ENCODE results near the gene SCARF2. TPM values are rescaled to one million over a fixed set of nuclear protein-coding genes. Genes with fewer than 3 reads are reported as not detected.

SCARF2 gene
- total and polyA plus RNA-seq, 2 of the 8 experiments (the other 6 are each of a cell fraction or from before 2014, with no cell fraction given), result 4.2 to 9.8 TPM

- Histone ChIP-seq H3K79me1 (ENCODE audit: low read depth, low read length) (no peaks in the 10 kb centered on the region), H3K4ac (replicated peaks; ENCODE audit: insufficient read length, low read depth, low read length) (no peak overlapping the region), H3K4me3 (ENCODE audit: extremely low read depth in 1 of 4, insufficient read depth in 2 of 4, low read depth in 3 of 4, low read length in 4 of 4) (no peak overlapping the region), H3K9ac (replicated peaks in 1 of 4; ENCODE audit: extremely low read depth in 1 of 4, low read depth in 3 of 4, low read length in 3 of 4) (no peak overlapping the region), H4K20me1 (replicated peaks in 1 of 2; ENCODE audit: control insufficient read depth in 1 of 2, insufficient read depth in 2 of 2, low read length in 2 of 2) (peaks cover 0 to 2% of the 10 kb centered on the region in 2 experiments), H3K56ac (replicated peaks; ENCODE audit: insufficient read length, low read depth, low read length) (no peak overlapping the region), H3K27ac (ENCODE audit: low read depth, low read length) (no peak overlapping the region), H3K4me1 (replicated peaks in 1 of 4; ENCODE audit: control insufficient read depth in 3 of 4, insufficient read depth in 4 of 4, low read length in 3 of 4) (peaks cover 0 to 2% (median under 1%) of the 10 kb centered on the region in 4 experiments; a peak in 2 of 7 replicates), H3K36me3 (ENCODE audit: control insufficient read depth in 2 of 4, insufficient read depth in 4 of 4, low read length in 3 of 4) (no peaks in the 10 kb centered on the region; a peak in 1 of 8 replicates), H3K18ac (ENCODE audit: extremely low read depth, low read length) (no peak overlapping the region), H3K79me2 (ENCODE audit: control insufficient read depth in 1 of 2, insufficient read depth in 2 of 2, low read length in 2 of 2) (no peaks in the 10 kb centered on the region), H4K91ac (replicated peaks; ENCODE audit: insufficient read length, low read length) (no peak overlapping the region), H2BK20ac (ENCODE audit: low read length) (no peak overlapping the region), H2BK5ac (ENCODE audit: low read depth, low read length) (no peak overlapping the region), H3K14ac (ENCODE audit: insufficient read length) (no peak overlapping the region), H2AK5ac (ENCODE audit: low read depth, low read length) (no peak overlapping the region), H3K23me2 (ENCODE audit: low read depth, low read length) (no peaks in the 10 kb centered on the region), H3K23ac (ENCODE audit: insufficient read length) (no peak overlapping the region), H4K8ac (ENCODE audit: extremely low read depth, insufficient read depth, low read length) (no peak overlapping the region), H2AFZ (ENCODE audit: low read length) (no peak overlapping the region), H2BK12ac (ENCODE audit: low read depth, low read length) (no peak overlapping the region), H3K9me3 (ENCODE audit: insufficient read depth in 2 of 2, low read depth in 1 of 2, low read length in 1 of 2) (no peaks in the 10 kb centered on the region), H2BK15ac (ENCODE audit: low read length) (no peak overlapping the region), H4K5ac (ENCODE audit: insufficient read length, low read depth, low read length) (no peak overlapping the region), H3K27me3 (replicated peaks in 1 of 4; ENCODE audit: control insufficient read depth in 3 of 4, extremely low read depth in 1 of 4, insufficient read depth in 3 of 4, low read length in 3 of 4) (no peaks in the 10 kb centered on the region), H2BK120ac (replicated peaks; ENCODE audit: low read depth, low read length) (no peak overlapping the region), H3K4me2 (ENCODE audit: insufficient read depth in 1 of 2, low read depth in 2 of 2, low read length in 2 of 2) (no peak overlapping the region)
- CTCF ChIA-PET (ENCODE audit: partially characterized antibody), result interaction anchor here (1.0 to 1.8 kb wide), 2 partner anchors 14 to 115 kb away, joined by 3 to 4 read pairs; no protein-coding TSS in a partner anchor
- POLR2A ChIA-PET (ENCODE audit: partially characterized antibody), result no interaction called here
- no peak for FAIRE-seq
- TF ChIP-seq HDAC2 (IDR thresholded peaks at IDR 0.05; ENCODE audit: borderline replicate concordance in 1 of 2, low read depth in 2 of 2, low read length in 2 of 2), result no peak
- TF ChIP-seq CHD2 (IDR thresholded peaks at IDR 0.05; ENCODE audit: low read length), result no peak
- TF ChIP-seq CEBPB (IDR thresholded peaks at IDR 0.05; ENCODE audit: low read depth, low read length), result no peak
- TF ChIP-seq GABPA (IDR thresholded peaks at IDR 0.05; ENCODE audit: borderline replicate concordance, insufficient read depth, low read length), result no peak
- no peak for TF ChIP-seq EGR1 (IDR thresholded peaks at IDR 0.05; ENCODE audit: borderline replicate concordance, low read depth, low read length)
- DNase-seq (ENCODE audit: low read depth in 1 of 2, low spot score in 2 of 2), result no peak
- WGBS, 2 experiments (ENCODE audit: extremely low coverage in 1 of 2, insufficient coverage in 1 of 2, insufficient read length in 1 of 2, insufficient replicate concordance in 2 of 2, low coverage in 1 of 2, low lambda C conversion rate in 2 of 2, missing lambda C conversion rate in 1 of 2), result 71% methylated on average over 3 of the region's 3 CpGs; no CpG with 5 or more reads in 1 of the 2 experiments
Measured at GRCh38 chr22:20459152-20459542, 21.5 kb upstream of the SCARF2 start.
